HG02678 (cell line): ENCODE measurements around the gene IGFBP4.

Experiments used
- ATAC-seq: cut with Tn5 transposase; IDR thresholded peaks from one replicate; pipeline ENCODE4 v1.9.1; 2021; ENCODE audit warnings: mild to moderate bottlenecking, moderate library complexity; ENCODE audit not compliant: unreplicated experiment

Gene IGFBP4

GRCh38 chr17:40431231-40431602 is 12.0 kb upstream of the IGFBP4 start:
- no peak for ATAC-seq

DNA sequence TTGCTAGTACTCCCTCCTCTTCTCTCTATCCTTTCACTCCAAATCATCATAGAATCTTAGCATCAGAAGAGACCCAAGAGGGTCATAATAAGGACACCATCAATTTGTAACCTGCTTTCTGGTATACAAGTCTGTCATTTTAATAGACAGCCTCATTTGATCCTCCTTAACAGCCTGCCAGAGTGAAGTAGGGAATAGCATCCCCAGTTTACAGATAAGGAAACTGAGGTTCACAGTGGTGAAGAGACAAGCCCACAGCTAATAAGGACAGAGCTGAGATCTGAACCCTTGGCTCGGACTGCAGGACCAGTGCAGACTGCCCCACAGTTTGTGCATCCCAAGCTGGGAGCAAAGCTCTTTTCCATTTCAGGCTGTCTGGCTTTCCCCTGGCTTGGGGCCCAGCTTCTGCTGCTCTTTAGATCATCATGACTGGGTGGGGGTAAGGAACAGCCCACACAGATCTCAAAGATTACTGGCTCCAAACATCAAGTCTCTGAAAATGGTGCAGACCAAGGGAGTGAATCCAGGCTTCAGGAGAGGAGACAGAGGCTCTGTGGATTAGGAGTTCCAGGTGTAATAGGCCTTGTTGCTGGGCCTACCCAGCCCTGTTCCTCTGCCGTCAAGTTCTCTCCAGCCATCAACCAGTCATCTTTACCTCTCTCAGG is 10.3 kb upstream of the IGFBP4 start:
- no peak for ATAC-seq

DNA sequence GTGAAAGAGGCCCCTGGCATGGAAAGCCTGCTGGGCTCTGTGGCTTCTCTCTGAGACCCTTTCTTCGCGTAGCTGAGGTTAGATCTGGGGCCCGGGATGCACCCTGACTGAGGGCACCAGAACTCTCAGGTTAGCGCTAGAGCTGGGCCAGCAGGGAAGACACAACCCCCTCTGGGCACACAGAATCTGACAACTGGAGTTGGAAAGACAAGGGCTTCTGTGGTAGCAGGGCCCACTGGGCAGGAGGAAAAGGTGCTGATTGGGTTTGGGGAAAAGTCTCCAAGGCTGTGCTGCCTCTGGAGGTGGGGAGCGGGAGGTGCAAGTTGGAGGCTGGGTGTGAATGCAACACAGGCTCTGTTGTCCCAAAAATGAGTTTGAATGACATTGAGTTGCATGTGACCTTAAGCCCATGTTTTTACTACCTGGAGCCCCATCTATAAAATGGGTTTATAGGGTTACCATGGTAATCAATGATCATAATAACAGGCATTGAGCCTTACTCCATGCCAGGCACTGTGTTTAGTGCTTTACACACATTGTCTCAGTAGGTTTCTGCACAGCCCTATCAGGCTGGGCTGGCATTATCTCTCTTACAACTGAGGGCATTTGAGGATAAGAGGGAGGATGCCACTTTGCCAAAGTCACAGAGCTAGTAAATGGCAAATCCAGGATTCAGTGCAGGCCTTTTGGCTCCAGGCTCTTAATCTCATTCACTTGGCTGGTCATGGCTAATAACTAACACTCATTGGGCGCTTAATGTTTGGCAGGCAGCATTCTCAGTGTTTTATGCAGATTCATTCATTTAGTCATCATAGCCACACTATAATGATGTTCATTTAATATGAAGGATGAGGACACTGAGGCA is 9.5 kb upstream of the IGFBP4 start:
- no peak for ATAC-seq

GRCh38 chr17:40436636-40437035 is 6.6 kb upstream of the IGFBP4 start:
- no peak for ATAC-seq

DNA sequence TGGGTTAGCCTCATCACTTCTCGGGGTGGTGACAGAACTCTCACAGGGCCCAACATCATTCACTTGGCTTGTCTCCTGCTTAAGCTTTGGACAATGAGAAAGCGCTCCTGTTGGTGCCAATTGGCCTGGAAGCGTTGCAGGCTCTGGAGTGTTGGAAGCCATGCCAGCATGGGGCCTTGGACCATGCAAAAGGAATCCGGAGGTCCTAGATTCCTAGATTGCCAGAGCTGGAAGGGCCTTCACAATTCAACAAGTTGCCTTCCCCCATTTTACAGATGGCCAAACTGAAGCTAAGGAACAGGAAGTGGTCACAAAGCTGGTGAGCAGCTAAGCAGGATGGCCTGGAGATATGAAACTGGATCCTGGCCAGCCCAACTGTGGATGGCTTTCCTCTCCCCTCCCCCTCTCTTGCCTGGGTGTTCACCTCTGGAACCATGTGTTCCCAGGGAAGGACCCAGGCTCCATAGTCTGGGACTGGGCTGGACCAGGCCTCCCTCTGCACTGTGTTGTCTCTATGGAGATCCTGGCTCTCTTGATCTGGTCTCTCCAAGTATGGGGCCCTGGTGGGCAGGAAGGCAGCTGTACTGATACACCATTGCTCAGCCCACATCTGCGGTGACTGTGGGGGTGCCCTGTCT is 6.0 kb upstream of the IGFBP4 start:
- ATAC-seq = no peak

- ATAC-seq = no peak
Measured at GRCh38 chr17:40440166-40440565, 3.1 kb upstream of the IGFBP4 start.

DNA sequence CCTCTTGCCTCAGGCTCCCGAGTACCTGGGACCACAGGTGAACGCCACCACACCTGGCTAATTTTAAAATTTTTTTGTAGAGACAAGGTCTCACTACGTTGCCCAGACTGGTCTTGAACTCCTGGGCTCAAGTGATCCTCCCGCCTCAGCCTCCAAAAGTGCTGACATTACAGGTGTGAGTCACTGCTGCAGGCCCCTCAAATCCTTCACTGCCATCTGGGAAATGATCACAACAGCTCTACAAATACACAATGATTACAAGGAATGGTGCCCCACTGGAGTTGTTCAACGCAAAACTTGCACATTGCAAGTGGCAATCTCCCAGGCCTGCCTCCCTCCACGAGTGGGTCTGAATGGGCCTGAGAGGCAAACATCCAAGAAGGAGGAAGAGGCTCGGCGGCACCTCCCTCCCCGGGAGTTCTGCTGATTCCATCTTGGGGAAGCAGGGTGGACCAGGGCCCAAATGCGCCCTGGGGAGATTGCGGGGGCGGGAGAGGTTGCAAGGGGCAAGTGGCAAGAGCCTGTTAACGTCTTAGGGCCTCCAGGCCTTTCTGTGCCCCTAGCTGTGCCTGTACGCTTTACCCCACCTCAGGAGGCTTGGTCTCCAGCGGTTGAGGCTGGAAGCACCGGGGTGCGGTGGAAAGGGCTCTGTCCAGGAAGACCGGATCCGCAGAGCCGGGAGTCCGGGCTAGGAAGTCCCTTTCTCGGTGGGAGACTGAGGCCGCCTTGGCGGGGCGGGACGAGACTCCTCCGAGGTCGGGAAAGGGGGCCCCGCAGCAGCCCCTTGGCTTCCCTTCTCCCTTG is 656 bp upstream of the IGFBP4 start:
- ATAC-seq = no peak

DNA sequence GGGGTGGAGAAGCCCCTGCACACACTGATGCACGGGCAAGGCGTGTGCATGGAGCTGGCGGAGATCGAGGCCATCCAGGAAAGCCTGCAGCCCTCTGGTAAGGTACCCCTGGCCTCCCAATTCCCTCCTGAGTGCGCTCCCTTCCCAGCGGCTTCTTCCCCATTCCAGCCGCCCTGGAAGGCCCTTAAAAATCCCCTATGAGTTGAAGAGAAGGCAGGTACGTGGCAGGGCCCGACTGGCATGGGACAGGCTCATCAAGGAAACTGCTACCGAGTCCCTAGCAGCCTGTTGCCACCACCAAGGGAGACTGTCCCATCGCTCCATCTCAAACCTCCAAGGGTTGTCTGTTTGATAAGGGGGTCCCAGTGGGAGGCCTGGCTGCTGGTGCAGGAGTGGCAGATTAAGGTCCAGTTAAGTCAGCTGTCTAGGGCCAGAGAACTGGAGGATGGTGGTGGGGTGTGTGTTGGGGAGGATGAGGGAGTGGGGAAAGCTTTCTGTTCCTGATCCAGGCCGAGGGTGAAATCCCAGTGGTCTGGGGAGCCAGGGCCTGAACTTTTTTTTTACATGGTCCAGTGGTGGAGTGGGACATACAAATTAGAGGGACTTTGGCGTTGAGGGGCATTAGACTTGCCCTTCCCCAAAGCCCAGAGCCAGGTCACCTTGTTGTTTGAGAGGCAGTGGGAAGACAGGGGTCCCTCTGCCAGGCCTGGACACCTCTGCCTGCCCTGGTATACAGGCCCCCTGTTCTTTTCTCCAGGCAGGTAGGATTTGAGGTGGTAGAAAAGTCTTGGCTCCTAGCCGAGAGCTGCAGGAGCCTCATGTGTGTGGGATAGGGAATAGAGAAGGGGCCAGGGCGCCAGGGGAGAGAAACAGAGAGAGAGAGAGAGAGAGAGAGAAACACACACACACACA is 994 bp downstream of the IGFBP4 start:
- ATAC-seq = no peak

- no peak for ATAC-seq
Measured at GRCh38 chr17:40445751-40446468, 2.7 kb downstream of the IGFBP4 start.

GRCh38 chr17:40447148-40447644 is 3.9 kb downstream of the IGFBP4 start:
- ATAC-seq = no peak

DNA sequence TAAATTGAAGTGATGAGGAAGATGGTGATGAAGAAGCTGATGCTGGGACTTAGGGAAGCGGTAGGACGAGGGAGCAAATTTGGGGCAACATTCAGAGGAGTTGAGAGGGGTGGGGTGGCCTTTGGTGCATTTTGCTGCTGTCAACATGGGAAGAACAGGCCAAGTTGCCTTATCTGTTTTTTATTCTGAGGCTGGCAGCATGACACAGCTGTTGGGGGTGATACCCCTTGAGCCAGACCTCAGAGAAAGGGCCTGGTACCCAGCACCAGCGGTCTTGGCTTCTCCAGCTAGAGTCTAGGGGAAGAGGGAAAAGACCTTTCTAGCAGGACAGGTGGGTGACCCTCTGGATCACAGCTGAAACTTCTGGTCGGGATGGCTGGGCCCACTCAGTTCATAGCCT is 4.6 kb downstream of the IGFBP4 start:
- no peak for ATAC-seq

DNA sequence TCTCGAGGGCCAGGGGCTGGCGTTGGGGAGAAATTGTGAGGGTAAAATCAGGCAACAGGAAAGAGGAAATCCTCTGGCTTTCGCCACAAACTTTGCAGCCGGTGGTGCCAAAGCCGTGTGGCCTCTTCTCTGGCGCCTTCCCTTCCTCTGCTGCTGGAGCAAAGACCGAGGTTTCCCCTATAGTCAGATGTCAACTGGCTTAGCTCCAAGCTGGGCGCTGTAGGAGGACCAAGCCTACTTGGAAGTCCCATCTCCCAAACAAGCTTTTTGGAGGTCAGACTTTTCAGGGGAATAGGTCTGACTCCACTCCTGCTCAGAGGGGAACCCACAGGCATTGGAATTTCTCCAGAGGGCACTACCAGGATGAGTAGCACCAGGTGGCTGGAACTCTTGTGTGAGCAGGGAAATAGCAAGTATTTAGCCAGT is 5.0 kb downstream of the IGFBP4 start:
- ATAC-seq = no peak

GRCh38 chr17:40448639-40449261 is 5.5 kb downstream of the IGFBP4 start:
- ATAC-seq = no peak

GRCh38 chr17:40450175-40450574 is 6.9 kb downstream of the IGFBP4 start:
- ATAC-seq = no peak

DNA sequence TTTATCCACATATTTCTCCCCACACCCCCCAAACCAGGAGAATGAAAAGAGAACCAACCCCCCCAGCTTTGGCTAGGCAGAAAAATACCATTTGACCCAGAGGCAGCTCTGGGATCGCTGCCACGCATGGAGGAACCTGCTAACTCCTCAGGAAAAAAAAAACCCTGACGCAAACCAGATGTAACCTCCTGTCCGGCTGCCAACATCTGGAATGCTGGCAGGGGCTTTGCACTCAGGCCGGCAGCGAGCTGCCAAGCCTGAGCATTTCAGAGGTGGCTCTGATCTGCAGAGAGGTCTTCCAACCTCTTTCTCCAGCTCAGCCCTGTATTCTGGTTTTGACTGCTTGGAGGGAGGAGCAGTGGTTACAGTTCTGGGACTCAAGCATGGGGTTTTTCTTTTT is 8.2 kb downstream of the IGFBP4 start:
- no peak for ATAC-seq

GRCh38 chr17:40452216-40452787 is 9.1 kb downstream of the IGFBP4 start:
- ATAC-seq = no peak

DNA sequence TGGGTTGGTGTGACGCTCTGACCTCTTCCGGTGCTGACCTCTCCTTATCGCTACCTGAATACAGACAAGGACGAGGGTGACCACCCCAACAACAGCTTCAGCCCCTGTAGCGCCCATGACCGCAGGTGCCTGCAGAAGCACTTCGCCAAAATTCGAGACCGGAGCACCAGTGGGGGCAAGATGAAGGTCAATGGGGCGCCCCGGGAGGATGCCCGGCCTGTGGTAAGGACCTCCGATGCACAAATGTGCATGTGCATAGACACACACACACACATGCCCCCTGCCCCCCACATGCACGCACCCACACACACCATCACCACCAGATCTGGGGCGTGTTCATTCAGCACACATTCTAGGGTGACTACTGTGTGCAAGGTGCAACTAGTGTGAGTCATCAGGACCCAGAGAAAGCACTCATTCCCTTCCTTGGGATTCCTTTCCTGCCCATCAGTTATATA is 9.7 kb downstream of the IGFBP4 start:
- no peak for ATAC-seq

DNA sequence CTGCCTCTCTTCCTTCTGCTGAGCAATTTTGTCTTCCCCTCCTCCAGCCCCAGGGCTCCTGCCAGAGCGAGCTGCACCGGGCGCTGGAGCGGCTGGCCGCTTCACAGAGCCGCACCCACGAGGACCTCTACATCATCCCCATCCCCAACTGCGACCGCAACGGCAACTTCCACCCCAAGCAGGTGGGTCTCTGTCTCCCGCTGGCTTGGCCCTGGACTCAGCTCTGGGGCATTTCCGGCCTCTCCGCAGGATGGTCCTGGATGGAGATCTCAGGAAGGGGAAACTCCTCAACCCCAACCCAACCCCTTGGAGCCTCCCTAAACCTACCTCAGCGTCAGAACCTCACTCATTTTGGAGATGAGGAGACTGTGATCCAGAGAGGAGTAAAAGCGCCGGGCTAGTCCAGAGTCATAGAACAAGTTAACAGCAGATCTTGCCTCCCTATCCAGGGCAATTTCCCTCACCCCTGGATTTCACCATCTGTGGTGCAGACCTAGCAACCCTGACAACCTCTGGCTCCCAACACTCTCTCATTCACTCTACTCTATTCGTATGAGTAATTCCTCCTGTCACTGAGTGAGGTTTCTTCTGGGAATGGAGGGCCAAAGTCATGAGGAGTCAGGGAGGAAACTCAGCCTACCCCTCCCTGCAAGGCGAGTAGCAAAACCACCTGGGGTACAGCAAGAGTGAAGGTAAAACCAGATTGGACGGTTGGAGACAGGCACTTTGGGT is 10.8 kb downstream of the IGFBP4 start:
- no peak for ATAC-seq
